Dendritic cell treated with granulocyte-macrophage colony-stimulating factor and Interleukin-4, amounts not matched to agents 40 ng/mL and 50 ng/mL, for 4 days (primary cell): Measurements from ENCODE around the gene HRH2.
A peak's percentile ranks its signal among the peaks of the same experiment; 100 is the strongest.

Experiments used
- H3K27ac Mint-ChIP-seq: one replicate; pipeline ENCODE4 v1.8.0; 2022; ENCODE audit warnings: mild to moderate bottlenecking, mixed read lengths
- H3K27me3 Mint-ChIP-seq: one replicate; pipeline ENCODE4 v1.8.0; 2022; ENCODE audit warnings: mild to moderate bottlenecking, mixed read lengths
- H3K36me3 Mint-ChIP-seq: one replicate; pipeline ENCODE4 v1.8.0; 2022; ENCODE audit warnings: low read depth, mixed read lengths
- H3K4me1 Mint-ChIP-seq: one replicate; pipeline ENCODE4 v1.8.0; 2022; ENCODE audit warnings: low read depth, mixed read lengths
- H3K4me3 Mint-ChIP-seq: one replicate; pipeline ENCODE4 v1.8.0; 2022; ENCODE audit warnings: mild to moderate bottlenecking, moderate library complexity, mixed read lengths
- H3K9me3 Mint-ChIP-seq: one replicate; pipeline ENCODE4 v1.8.0; 2022; ENCODE audit warnings: mixed read lengths
- intact Hi-C: fragments of 100-400 bp; cut with micrococcal nuclease; formaldehyde crosslinking; loops from one replicate; pipeline ENCODE4 v1.15.0; 2022

HRH2 gene

DNA sequence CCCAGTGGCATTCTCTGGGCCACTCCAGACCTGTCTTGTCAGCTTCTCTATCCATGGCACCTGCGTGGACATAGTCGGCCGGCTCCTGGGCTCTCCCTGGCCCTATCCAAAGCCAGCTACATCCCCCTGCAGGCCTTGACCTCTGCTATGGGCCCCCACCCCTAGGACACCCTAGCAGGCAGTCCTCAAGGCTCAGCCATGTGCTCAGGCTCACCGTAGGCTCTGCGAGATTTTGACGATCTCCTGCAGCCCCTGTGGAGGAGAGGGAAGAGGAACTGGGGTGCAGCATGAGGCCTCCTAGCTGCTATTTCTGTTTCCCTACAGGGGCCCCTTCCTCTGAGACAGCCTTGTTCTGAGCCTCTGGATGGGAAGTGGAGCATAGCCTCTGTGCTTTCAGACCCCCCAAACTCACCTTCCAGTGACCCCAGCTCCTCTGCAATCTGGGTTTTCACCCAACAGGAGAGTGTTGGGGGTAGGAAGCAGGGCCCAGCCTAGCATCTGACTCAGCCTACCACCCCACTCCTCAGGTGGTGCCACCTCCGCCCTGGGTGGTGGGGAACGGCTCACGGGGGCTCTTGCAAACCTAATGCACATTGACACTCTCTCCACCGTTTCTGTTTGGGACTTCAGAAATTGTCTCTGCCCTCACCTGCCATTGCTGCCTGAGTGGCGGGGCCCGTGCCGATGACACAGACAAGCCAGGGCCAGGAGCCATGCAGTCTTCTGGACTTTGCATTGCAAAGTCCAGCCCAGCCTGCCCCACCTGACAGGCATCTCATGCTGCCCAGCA, 36.7 kb downstream of the HRH2 start:
- Mint-ChIP-seq H3K27me3 (no peaks in the 10 kb centered on the region), H3K27ac (peak overlapping the region; percentile 93), H3K4me1 (peaks cover 76% of the 10 kb centered on the region), H3K9me3 (no peaks in the 10 kb centered on the region), H3K4me3 (peak overlapping the region; percentile 59), H3K36me3 (peaks cover 65% of the 10 kb centered on the region)
- intact Hi-C loops: loop anchor here (5.0 to 10.0 kb wide), 3 partner anchors 37 to 142 kb away; partner anchors contain the start of gene HRH2

DNA sequence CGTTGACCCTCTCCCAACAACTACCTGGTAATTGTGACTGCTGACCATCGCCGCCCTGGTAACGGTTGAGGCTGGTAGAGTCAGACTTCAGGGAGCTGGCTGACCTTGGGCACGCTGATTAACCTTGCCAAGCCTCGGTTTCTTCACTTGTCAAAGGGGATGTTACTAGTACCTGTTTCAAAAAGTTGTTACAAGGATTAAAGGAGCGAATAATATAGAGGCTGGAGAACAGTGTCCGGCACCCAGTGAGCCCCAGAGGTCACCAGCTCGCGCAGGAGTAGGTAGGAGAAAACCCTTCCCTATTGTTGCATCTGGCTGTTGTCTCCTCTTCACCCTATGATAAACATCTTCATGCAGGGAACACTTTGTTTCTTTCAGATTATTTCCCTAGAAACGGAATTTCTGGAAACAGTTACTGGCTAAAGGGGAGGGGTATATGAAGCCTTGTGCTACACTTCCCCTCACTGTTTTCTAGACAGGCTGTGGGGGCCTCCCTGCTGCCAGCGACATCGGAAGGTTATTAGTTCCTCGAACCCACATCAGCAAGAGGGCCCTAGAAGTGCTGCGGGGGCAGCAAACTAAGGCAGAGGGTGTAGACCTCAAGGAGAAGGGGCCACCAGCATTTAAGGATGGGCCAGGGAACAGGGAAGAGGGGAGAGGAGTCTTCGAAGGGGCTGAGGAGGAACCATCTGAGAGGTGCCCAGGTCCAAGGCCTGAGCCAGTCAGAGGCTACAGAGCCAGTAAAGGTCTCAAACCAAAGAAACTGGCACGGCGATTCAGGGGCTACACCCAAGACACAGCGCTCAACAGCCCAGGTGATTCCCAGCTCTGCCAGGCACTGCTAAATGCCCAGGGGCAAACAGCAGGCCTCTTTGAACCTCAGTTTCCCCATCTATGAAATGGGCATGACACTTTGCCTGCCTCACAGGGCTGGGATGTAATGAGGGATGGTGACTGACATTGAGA, 37.6 kb downstream of the HRH2 start:
- H3K4me1 Mint-ChIP-seq: peaks cover 67% of the 10 kb centered on the region
- H3K27ac Mint-ChIP-seq: peak overlapping the region; percentile 93

DNA sequence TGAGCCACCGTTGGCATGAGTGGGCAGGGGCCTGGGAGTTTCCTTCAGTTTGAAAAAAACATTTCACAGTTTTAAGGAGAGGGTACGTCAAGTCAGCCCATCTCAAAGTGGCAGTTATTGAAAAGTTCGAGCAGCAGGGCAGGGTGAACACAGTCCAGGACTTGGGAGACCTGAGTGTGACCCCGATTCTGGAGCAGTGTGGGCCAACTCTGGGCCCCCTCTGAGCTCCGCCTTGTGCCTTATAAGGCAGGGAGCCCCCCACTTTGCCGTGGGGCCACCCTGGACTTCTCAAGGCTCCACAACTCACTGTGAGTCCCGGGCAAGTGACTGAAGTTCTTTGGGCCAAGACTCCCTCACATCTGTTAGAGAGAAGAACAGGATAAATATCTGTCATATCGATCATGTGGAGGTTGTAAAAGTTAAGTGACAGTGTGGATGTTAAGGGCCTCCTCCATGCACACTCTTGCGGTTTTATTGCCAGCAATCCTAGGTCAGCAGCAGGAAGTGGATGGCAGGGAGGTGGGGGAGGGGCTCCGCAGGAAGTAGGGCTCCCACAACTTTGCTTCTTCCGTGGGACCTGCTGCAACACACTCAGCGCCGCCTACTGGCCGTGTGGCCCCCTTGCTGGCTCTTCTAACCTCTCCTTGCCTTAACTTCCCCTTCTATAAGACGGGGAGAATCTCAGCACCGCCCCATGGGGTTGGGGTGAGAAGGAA, 38.4 kb downstream of the HRH2 start:
- peaks cover 71% of the 10 kb centered on the region for H3K36me3 Mint-ChIP-seq
- H3K4me3 Mint-ChIP-seq: peak overlapping the region; percentile 7
- intact Hi-C loops: loop anchor here (1.0 to 10.0 kb wide), 4 partner anchors 39 to 162 kb away; partner anchors contain the start of gene HRH2
- no peaks in the 10 kb centered on the region for H3K27me3 Mint-ChIP-seq
- H3K27ac Mint-ChIP-seq: peak overlapping the region; percentile 93
- no peaks in the 10 kb centered on the region for H3K9me3 Mint-ChIP-seq
- H3K4me1 Mint-ChIP-seq: peaks cover 59% of the 10 kb centered on the region

More for the DNA sequence above, 37.6 kb downstream of the HRH2 start:
- peak overlapping the region; percentile 57 for H3K4me3 Mint-ChIP-seq
- H3K36me3 Mint-ChIP-seq: peaks cover 70% of the 10 kb centered on the region
- H3K9me3 Mint-ChIP-seq: no peaks in the 10 kb centered on the region
- H3K27me3 Mint-ChIP-seq: no peaks in the 10 kb centered on the region
- intact Hi-C loops: loop anchor here (1.0 to 10.0 kb wide), 4 partner anchors 38 to 161 kb away; partner anchors contain the start of gene HRH2

DNA sequence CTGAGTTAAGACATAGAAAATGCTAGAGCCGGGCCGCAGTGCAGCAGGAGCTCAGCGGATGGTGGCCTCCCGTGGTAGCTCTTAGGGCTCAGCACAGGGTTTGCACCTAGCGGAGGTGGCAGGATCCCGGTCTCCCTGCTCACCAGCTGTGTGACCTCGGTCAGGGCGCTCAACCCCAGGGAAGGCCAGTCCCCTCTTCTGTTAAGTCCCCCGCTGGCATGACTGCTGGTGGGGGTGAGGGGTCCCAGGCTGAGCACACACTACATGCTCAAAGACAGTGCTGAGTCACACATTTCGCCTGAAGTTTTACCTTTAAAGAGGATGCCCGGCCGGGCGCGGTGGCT, 39.0 kb downstream of the HRH2 start:
- Mint-ChIP-seq H3K9me3 (no peaks in the 10 kb centered on the region), H3K27me3 (no peaks in the 10 kb centered on the region), H3K36me3 (peaks cover 76% of the 10 kb centered on the region), H3K4me3 (no peak overlapping the region), H3K4me1 (peaks cover 54% of the 10 kb centered on the region), H3K27ac (peak overlapping the region; percentile 93)
- intact Hi-C loops: loop anchor here (1.0 to 10.0 kb wide), 4 partner anchors 40 to 163 kb away; partner anchors contain the start of gene HRH2

DNA sequence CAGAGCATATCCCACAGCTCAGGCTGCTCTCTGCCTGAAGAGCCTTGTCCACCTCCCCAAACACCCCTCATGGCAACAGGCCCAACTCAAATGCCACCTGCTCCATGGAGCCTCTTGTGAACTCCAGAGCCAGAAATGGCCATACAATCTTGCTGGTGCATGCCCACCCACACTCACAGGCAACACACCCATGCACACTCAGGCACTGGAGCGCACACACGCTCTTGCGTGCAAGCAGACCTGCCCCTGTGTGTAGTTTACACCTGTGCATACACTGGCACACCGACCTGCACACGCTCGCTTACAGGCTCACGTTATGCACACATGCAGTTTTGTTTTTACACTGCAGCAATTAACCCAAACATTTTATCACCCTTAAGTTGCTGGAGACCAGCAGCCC, 40.0 kb downstream of the HRH2 start:
- Mint-ChIP-seq H3K9me3 (no peaks in the 10 kb centered on the region), H3K27ac (peak overlapping the region; percentile 51), H3K4me1 (peaks cover 47% of the 10 kb centered on the region), H3K36me3 (peaks cover 76% of the 10 kb centered on the region), H3K27me3 (no peaks in the 10 kb centered on the region), H3K4me3 (no peak overlapping the region)
- intact Hi-C loops: loop anchor here (5.0 to 10.0 kb wide), 3 partner anchors 41 to 146 kb away; partner anchors contain the start of gene HRH2

DNA sequence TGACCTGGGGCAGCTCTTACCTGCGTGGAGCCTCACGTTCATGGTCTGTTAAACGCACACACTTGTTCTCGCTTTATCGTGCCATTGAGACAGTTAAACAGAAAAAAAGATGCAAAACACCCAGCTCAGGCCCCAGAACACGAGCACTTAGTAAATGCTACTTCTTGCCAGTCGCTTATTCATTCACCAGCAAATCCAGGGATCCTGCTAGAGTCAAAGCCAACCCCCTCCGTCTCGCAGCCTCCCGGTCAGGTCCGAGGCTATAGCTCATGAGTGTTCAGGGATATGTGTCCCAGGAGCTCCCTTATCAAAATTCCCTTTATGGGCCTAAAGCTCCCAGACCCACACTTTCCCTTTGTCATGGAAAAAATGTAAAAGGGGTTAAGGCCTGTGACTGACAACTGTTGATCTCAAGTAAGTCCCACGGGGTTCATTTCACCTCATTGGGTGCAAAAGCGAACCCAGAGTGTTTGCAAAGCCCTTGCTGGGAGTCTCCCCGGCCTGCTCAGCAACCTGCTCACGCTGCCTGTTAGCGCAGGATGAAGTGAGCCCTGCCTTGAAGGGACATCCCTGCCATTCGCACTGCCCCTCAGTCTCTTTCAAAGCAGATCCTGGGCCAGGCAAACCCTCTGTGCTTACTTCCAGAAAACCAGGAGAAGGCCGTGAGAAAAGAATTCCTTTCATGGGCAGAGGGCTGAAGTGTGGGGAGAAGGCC, 40.7 kb downstream of the HRH2 start:
- intact Hi-C loops: loop anchor here (5.0 to 10.0 kb wide), 3 partner anchors 41 to 146 kb away; partner anchors contain the start of gene HRH2
- peaks cover 79% of the 10 kb centered on the region for H3K36me3 Mint-ChIP-seq
- H3K9me3 Mint-ChIP-seq: no peaks in the 10 kb centered on the region
- peaks cover 40% of the 10 kb centered on the region for H3K4me1 Mint-ChIP-seq
- no peaks in the 10 kb centered on the region for H3K27me3 Mint-ChIP-seq
- peak overlapping the region; percentile 51 for H3K27ac Mint-ChIP-seq
- no peak overlapping the region for H3K4me3 Mint-ChIP-seq

DNA sequence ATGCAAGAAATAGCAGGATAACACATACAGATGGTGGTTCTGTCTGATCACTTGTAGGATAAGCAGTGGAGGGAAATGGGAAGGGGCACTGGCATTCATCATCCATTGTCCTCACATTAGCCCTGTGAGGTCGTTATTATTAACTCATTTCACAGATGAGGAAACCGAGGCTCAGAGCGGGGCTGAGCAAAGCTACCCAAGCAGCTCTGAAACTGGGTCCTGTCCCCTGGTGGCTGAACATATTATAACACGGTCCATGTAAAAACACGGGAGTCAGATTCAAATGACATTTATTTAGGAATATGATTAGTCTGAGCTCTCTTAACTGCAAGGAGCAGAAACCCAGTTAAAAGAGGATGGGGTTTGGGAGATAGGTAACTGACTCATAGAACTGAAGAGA, 43.1 kb downstream of the HRH2 start:
- H3K9me3 Mint-ChIP-seq: no peaks in the 10 kb centered on the region
- intact Hi-C loops: loop anchor here (1.0 kb wide), 1 partner anchor 167 kb away; no protein-coding TSS in a partner anchor
- peaks cover 70% of the 10 kb centered on the region for H3K36me3 Mint-ChIP-seq
- H3K4me3 Mint-ChIP-seq: no peak overlapping the region
- H3K27ac Mint-ChIP-seq: peak overlapping the region; percentile 50
- peaks cover 16% of the 10 kb centered on the region for H3K4me1 Mint-ChIP-seq
- H3K27me3 Mint-ChIP-seq: no peaks in the 10 kb centered on the region

DNA sequence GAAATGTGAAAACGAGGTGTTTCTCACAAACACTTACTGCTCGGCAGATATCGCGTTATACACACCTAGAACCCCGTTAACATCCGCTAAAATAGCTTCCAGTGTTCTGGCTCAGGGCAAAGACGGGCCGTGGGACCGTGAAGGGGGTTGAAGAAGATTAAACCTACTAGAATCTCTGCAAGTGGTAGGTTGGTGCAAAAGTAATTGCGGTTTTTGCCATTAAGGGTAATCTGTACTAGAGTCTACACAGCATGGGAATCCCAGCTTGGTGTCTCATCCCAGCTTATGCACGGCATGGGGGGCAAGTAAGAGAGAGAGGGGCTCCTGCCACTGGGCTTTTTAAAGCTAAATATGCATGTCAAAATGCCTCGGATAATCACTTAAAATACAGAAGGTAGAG, 43.9 kb downstream of the HRH2 start:
- no peaks in the 10 kb centered on the region for H3K27me3 Mint-ChIP-seq
- H3K9me3 Mint-ChIP-seq: no peaks in the 10 kb centered on the region
- peaks cover 10% of the 10 kb centered on the region for H3K4me1 Mint-ChIP-seq
- peaks cover 76% of the 10 kb centered on the region for H3K36me3 Mint-ChIP-seq
- peak overlapping the region; percentile 3 for H3K27ac Mint-ChIP-seq
- no peak overlapping the region for H3K4me3 Mint-ChIP-seq
- intact Hi-C loops: loop anchor here (1.0 kb wide), 1 partner anchor 167 kb away; no protein-coding TSS in a partner anchor

DNA sequence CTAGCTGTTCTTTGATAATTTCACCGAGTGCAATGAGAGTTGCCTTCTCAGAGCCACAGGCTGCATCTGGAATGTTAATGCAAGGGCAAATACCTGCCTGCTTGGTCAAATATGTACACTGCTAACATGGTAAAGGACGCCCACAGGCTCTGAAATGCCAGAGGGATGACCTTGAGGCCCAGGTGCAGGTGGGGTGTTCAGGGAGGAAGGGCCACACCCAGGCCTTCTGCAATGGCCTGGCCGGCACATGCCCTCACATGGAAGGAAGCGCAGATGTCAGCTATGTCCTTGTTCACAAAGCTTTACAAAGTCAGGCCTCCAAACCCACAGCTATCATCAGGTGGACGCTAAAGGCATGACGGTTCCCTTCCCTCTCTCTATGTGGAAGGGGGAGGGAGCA, 48.6 kb downstream of the HRH2 start:
- H3K9me3 Mint-ChIP-seq: no peaks in the 10 kb centered on the region
- peaks cover 22% of the 10 kb centered on the region for H3K4me1 Mint-ChIP-seq
- intact Hi-C loops: no loop called here
- H3K27me3 Mint-ChIP-seq: no peaks in the 10 kb centered on the region
- no peak overlapping the region for H3K27ac Mint-ChIP-seq
- H3K4me3 Mint-ChIP-seq: no peak overlapping the region
- H3K36me3 Mint-ChIP-seq: peaks cover 79% of the 10 kb centered on the region

DNA sequence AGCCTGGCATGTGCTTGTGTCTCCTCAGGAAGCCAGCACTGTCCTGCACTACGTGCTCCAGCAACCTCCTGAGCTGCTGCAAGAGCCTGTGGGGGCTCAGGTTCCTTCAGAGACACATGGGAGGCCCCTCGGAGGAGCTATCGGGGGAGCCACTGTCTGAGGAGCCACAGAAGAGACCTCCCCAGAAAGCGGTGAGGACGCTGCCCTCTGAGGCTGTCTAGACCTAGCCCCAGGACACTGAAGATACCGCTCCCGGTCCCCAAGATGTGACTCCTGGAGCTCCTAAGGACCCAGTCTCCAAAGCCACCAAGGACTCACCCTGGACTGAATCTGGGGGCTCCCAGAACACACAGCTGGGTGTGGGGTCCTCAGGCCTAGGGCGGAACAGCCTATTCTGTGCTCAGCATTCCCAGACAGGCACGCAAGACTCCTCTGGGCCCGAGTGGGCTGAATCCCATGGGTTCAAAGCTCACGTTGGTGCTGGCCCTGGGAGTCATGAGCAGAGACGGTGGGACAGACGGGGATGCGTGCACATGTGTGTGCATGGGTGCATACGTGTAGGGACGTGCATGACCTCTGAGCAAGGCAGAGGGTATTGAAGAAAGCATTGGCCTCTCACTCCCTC, 50.0 kb downstream of the HRH2 start:
- H3K9me3 Mint-ChIP-seq: no peaks in the 10 kb centered on the region
- peaks cover 75% of the 10 kb centered on the region for H3K36me3 Mint-ChIP-seq

DNA sequence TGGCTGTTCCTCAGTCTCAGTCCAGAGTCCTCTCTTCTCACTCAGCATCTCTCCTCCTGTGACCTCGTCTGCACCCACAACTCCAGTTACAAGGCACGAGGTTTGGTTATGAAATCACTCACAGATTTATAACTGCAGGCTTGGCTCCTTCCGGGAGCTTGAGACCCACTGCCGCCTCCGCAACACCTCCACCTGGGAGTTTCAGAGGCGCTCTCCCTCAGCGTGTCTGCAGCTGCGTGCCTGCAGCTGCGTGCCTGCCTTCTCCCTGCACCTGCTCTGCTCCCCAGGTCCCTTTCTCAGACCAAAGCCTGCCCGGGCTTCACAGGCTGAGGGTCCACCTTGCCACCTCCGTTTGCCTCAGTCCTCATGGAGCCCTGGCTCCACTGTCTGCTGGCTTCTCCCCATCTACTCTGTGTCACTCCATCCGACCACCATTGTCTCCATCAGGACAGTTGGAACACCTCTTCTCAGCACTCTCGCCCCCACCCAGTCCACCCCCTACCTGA, 51.5 kb downstream of the HRH2 start:
- H3K36me3 Mint-ChIP-seq: peaks cover 76% of the 10 kb centered on the region

More for the DNA sequence above, 50.0 kb downstream of the HRH2 start:
- H3K27me3 Mint-ChIP-seq: no peaks in the 10 kb centered on the region
- no peak overlapping the region for H3K4me3 Mint-ChIP-seq
- peaks cover 22% of the 10 kb centered on the region for H3K4me1 Mint-ChIP-seq
- intact Hi-C loops: no loop called here
- no peak overlapping the region for H3K27ac Mint-ChIP-seq

DNA sequence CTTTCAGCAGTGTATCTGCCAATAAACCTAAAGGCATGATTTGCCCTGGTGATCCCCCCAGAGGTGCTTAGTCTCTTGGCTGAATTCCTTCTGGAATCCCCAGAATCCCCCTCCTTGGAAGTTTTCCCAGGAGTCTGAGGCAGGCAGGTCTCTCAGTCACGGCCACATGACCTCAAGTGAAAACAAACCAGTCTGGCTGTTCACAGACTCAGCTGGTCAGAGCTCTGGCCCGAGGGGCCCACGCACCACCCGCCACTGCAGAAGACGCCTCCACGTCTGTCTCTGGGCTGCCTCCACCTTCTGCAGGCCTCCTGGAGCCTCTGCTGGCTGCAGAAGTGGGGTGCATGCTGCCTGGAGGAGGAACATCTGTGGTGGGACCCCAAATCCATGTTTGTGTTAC, 52.5 kb downstream of the HRH2 start:
- Mint-ChIP-seq H3K9me3 (peaks cover 6% of the 10 kb centered on the region), H3K4me1 (peaks cover 22% of the 10 kb centered on the region), H3K27ac (no peak overlapping the region), H3K36me3 (peaks cover 74% of the 10 kb centered on the region), H3K4me3 (no peak overlapping the region), H3K27me3 (no peaks in the 10 kb centered on the region)
- intact Hi-C loops: no loop called here

More for the DNA sequence above, 51.5 kb downstream of the HRH2 start:
- Mint-ChIP-seq H3K4me1 (peaks cover 22% of the 10 kb centered on the region), H3K27me3 (no peaks in the 10 kb centered on the region), H3K27ac (no peak overlapping the region), H3K4me3 (no peak overlapping the region), H3K9me3 (peaks cover 6% of the 10 kb centered on the region)
- intact Hi-C loops: no loop called here
